Activated naive CD8-positive, alpha-beta T cell treated with anti-CD3 and anti-CD28 coated beads for 36 hours (primary cell): ENCODE data around the gene ZNF839. TPM values are rescaled to one million over a fixed set of nuclear protein-coding genes. Genes with fewer than 3 reads are reported as not detected.
A peak's percentile ranks its signal among the peaks of the same experiment; 100 is the strongest.
"Not testable (repeated sequence)": the region's sequence is repeated elsewhere in the genome, so short reads cannot be mapped to it uniquely, and the experiment has no call there.

Experiments
- DNase-seq: peaks from one replicate; pipeline ENCODE4 v3.0.0; 2021
- H3K27ac Mint-ChIP-seq: one replicate; pipeline ENCODE4 v1.8.0; 2022; ENCODE audit warnings: mild to moderate bottlenecking, moderate library complexity, mixed read lengths
- H3K27me3 Mint-ChIP-seq: one replicate; pipeline ENCODE4 v1.8.0; 2022; ENCODE audit warnings: mild to moderate bottlenecking, mixed read lengths
- H3K36me3 Mint-ChIP-seq: one replicate; pipeline ENCODE4 v1.8.0; 2021; ENCODE audit warnings: mild to moderate bottlenecking, mixed read lengths
- H3K4me1 Mint-ChIP-seq: one replicate; pipeline ENCODE4 v1.8.0; 2021; ENCODE audit warnings: mixed read lengths
- H3K4me3 Mint-ChIP-seq: one replicate; pipeline ENCODE4 v1.8.0; 2022; ENCODE audit warnings: mild to moderate bottlenecking, moderate library complexity, mixed read lengths
- H3K9me3 Mint-ChIP-seq: one replicate; pipeline ENCODE4 v1.8.0; 2022; ENCODE audit warnings: mixed read lengths
- total RNA-seq, 2 experiments: library from RNA; stranded (reverse); gene quantifications; one replicate each; pipeline ENCODE4 v1.2.3, GENCODE V29; 2021

ZNF839 gene
- total RNA-seq, 2 experiments from 2014 or later: 12.9 TPM

GRCh38 chr14:102321456-102322422 lies 2.2 kb downstream of the ZNF839 start:
- Mint-ChIP-seq H3K27me3 (peaks cover 4% of the 10 kb centered on the region), H3K4me1 (peaks cover 41% of the 10 kb centered on the region), H3K4me3 (peak overlapping the region; percentile 90), H3K27ac (peak overlapping the region; percentile 45), H3K9me3 (no peaks in the 10 kb centered on the region), H3K36me3 (no peaks in the 10 kb centered on the region)
- DNase-seq: no peak

- no peak overlapping the region for H3K27ac Mint-ChIP-seq
- H3K4me1 Mint-ChIP-seq: peaks cover 27% of the 10 kb centered on the region
- H3K27me3 Mint-ChIP-seq: no peaks in the 10 kb centered on the region
- H3K36me3 Mint-ChIP-seq: no peaks in the 10 kb centered on the region
- no peaks in the 10 kb centered on the region for H3K9me3 Mint-ChIP-seq
- H3K4me3 Mint-ChIP-seq: no peak overlapping the region
- DNase-seq: peak; percentile 11
Observed at GRCh38 chr14:102323102-102323501, 3.6 kb downstream of the ZNF839 start.

- Mint-ChIP-seq H3K27me3 (no peaks in the 10 kb centered on the region), H3K4me1 (peaks cover 18% of the 10 kb centered on the region), H3K36me3 (no peaks in the 10 kb centered on the region), H3K4me3 (no peak overlapping the region), H3K27ac (no peak overlapping the region), H3K9me3 (no peaks in the 10 kb centered on the region)
- no peak for DNase-seq
Observed at GRCh38 chr14:102325791-102326345, 6.3 kb downstream of the ZNF839 start.

GRCh38 chr14:102326583-102326982 lies 7.0 kb downstream of the ZNF839 start:
- no peaks in the 10 kb centered on the region for H3K36me3 Mint-ChIP-seq
- H3K27me3 Mint-ChIP-seq: no peaks in the 10 kb centered on the region
- H3K4me1 Mint-ChIP-seq: peaks cover 12% of the 10 kb centered on the region
- no peak overlapping the region for H3K4me3 Mint-ChIP-seq
- no peaks in the 10 kb centered on the region for H3K9me3 Mint-ChIP-seq
- H3K27ac Mint-ChIP-seq: no peak overlapping the region
- DNase-seq: no peak

DNA sequence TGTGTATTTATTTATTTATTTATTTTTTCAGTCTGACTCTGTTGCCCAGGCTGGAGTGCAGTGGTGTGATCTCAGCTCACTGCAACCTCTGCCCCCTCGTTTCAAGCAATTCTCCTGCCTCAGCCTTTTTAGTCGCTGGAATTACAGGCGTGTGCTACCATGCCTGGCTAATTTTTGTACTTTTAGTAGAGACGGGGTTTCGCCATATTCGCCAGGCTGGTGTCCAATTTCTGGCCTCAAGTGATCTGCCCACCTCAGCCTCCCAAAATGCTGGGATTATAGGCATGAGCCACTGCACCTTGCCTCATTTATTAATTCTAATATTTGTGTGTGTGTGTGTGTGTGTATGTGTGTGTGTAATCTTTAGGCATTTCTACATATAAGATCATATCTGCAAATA lies 9.8 kb downstream of the ZNF839 start:
- H3K4me3 Mint-ChIP-seq, H3K36me3 Mint-ChIP-seq, H3K27ac Mint-ChIP-seq, H3K27me3 Mint-ChIP-seq, H3K4me1 Mint-ChIP-seq, DNase-seq, H3K9me3 Mint-ChIP-seq: not testable (repeated sequence)

- peaks cover 1% of the 10 kb centered on the region for H3K36me3 Mint-ChIP-seq
- peaks cover 2% of the 10 kb centered on the region for H3K4me1 Mint-ChIP-seq
- H3K9me3 Mint-ChIP-seq: no peaks in the 10 kb centered on the region
- no peak overlapping the region for H3K4me3 Mint-ChIP-seq
- H3K27me3 Mint-ChIP-seq: no peaks in the 10 kb centered on the region
- no peak overlapping the region for H3K27ac Mint-ChIP-seq
- DNase-seq: no peak
Observed at GRCh38 chr14:102330806-102331205, 11.3 kb downstream of the ZNF839 start.

DNA sequence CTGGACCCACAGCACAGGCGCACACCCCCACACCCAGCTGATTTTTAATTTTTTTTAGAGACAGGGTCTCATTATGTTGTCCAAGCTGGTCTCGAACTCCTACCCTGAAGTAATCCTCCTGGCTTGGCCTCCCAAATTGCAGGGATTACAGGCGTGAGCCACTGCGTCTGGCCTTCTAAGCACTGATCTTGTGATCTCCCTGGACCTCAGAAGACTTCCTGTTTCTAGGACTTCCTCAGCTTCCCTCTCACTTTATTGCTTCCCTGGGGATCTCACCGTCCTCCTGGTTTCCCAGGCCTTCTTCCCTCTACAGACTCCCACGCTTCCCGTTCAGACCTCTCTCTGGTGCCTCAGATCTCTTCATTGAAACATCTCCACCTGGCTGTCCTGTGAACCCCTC lies 13.8 kb downstream of the ZNF839 start:
- Mint-ChIP-seq H3K36me3 (peaks cover 2% of the 10 kb centered on the region), H3K27ac (no peak overlapping the region), H3K4me1 (peaks cover 2% of the 10 kb centered on the region), H3K4me3 (no peak overlapping the region), H3K9me3 (no peaks in the 10 kb centered on the region), H3K27me3 (no peaks in the 10 kb centered on the region)
- DNase-seq: no peak

DNA sequence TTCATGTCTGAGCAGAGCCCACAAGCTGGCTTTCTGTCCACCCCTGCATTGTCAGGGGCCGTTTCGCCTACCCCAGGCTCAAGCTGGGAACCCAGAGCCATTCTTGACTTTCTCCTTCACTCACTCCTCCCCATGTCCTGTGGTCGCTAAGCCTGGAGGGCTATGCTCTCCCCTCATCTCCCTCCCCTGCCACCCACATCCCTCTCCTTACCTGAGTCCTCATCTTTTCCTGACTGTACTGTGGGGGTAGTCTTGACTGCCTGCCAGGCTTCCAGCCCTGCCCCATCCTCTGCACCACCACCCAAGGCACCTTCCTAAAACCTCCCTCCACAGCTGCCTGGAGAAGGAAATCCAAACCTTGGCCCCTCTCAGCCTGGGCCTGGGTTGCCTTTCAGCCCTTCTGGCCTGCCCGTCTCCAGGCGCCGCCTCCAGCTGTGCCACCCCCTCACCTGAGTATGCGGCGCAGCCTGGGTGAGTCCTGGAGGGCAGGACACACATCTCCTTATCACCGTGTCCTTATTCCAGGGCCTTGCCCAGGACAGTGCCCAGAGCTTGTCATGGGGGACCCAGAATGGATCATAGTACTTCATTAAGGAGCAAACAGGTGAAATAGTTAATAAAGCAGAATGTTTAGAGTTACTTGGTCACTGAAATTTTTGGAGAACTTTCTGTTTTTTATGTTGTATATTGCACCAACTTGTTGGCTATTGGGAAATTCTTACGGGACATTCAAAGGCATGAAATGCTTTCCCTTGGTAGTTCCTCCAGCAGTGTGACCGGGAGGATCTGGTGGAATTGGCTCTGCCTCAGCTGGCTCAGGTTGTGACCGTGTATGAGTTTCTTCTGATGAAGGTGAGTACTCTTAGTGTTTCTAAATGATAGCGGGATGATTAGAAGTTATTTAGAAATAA lies 14.5 kb downstream of the ZNF839 start:
- Mint-ChIP-seq H3K4me3 (no peak overlapping the region), H3K9me3 (no peaks in the 10 kb centered on the region), H3K27ac (no peak overlapping the region), H3K27me3 (no peaks in the 10 kb centered on the region), H3K4me1 (peaks cover 2% of the 10 kb centered on the region), H3K36me3 (peaks cover 4% of the 10 kb centered on the region)
- no peak for DNase-seq

DNA sequence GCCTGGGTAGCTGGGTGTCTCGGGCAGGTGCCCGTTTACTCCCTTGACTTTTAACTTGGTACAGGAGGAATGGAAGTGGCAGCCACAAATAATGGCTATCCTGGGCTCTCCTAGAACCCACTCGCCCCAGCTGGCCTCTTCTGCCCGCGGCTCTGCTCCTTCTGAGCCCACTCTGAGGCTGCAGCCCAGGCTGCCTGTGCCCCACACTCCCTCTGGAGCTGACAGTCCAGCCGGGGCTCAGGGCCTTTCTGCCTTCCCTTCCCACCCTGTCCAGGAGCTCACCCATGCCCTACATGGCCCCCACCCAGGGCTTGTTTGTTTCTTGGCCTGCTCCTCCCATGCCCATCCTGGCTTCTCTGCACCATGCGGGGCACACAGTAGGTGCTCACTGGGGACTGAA lies 15.6 kb downstream of the ZNF839 start:
- H3K27me3 Mint-ChIP-seq: no peaks in the 10 kb centered on the region
- no peaks in the 10 kb centered on the region for H3K9me3 Mint-ChIP-seq
- no peak overlapping the region for H3K27ac Mint-ChIP-seq
- peaks cover 4% of the 10 kb centered on the region for H3K36me3 Mint-ChIP-seq
- DNase-seq: no peak
- peaks cover 2% of the 10 kb centered on the region for H3K4me1 Mint-ChIP-seq
- no peak overlapping the region for H3K4me3 Mint-ChIP-seq

GRCh38 chr14:102338724-102339123 lies 19.2 kb downstream of the ZNF839 start:
- Mint-ChIP-seq H3K36me3 (peaks cover 14% of the 10 kb centered on the region), H3K27me3 (no peaks in the 10 kb centered on the region), H3K27ac (no peak overlapping the region), H3K4me1 (no peaks in the 10 kb centered on the region), H3K9me3 (no peaks in the 10 kb centered on the region), H3K4me3 (no peak overlapping the region)
- DNase-seq: no peak

GRCh38 chr14:102341566-102341965 lies 22.0 kb downstream of the ZNF839 start:
- Mint-ChIP-seq H3K27ac (no peak overlapping the region), H3K4me3 (no peak overlapping the region), H3K9me3 (no peaks in the 10 kb centered on the region), H3K4me1 (no peaks in the 10 kb centered on the region), H3K36me3 (peaks cover 16% of the 10 kb centered on the region), H3K27me3 (no peaks in the 10 kb centered on the region)
- no peak for DNase-seq

GRCh38 chr14:102342238-102342637 lies 22.7 kb downstream of the ZNF839 start:
- Mint-ChIP-seq H3K36me3 (peaks cover 19% of the 10 kb centered on the region), H3K27ac (no peak overlapping the region)

DNA sequence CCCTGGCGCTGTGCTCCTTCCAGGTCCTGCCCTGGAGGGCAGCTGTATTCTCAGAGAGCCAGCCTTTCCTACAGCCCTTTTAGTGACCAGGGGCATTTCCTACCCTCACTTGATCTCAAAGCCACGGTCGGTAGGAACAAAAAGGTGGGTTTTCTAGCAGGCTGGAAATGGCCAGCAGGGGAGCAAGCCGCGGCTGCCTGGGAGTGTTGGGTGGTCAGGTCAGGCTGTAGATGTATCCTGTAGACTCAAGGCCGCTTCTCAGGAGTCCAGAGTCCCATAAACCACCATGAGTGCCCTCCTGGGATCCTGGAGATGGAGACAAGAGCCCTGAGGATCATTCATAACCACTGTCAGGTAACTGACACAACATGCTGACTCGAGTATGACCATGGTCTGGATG lies 24.5 kb downstream of the ZNF839 start:
- H3K27me3 Mint-ChIP-seq: no peaks in the 10 kb centered on the region
- DNase-seq: no peak
- peaks cover 25% of the 10 kb centered on the region for H3K36me3 Mint-ChIP-seq
- H3K4me3 Mint-ChIP-seq: no peak overlapping the region
- no peaks in the 10 kb centered on the region for H3K9me3 Mint-ChIP-seq
- no peak overlapping the region for H3K27ac Mint-ChIP-seq
- H3K4me1 Mint-ChIP-seq: no peaks in the 10 kb centered on the region

More at GRCh38 chr14:102342238-102342637, 22.7 kb downstream of the ZNF839 start:
- DNase-seq: no peak
- H3K4me3 Mint-ChIP-seq: no peak overlapping the region
- H3K27me3 Mint-ChIP-seq: no peaks in the 10 kb centered on the region
- H3K9me3 Mint-ChIP-seq: no peaks in the 10 kb centered on the region
- no peaks in the 10 kb centered on the region for H3K4me1 Mint-ChIP-seq

DNA sequence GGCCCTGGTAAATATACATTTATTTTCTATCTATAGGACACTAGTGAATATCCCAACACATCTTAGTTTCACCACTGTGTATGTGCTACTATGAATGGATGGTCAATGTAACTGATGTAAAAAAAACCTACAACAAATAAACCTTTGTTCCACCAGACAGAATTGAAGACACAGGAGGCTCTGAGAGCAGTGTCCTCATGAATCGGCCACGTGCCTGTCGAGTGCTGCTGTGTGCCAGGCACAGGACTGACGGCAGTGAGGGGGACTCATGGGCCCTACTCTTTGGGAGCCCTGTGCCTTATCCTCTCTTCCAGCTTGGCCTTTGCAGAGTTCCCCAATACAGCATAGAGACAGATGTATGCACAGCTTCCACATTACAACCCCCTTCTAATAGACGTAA lies 24.9 kb downstream of the ZNF839 start:
- no peak for DNase-seq
- no peaks in the 10 kb centered on the region for H3K27me3 Mint-ChIP-seq
- no peak overlapping the region for H3K27ac Mint-ChIP-seq
- H3K36me3 Mint-ChIP-seq: peaks cover 25% of the 10 kb centered on the region
- no peak overlapping the region for H3K4me3 Mint-ChIP-seq
- no peaks in the 10 kb centered on the region for H3K4me1 Mint-ChIP-seq
- no peaks in the 10 kb centered on the region for H3K9me3 Mint-ChIP-seq

GRCh38 chr14:102345232-102345631 lies 25.7 kb downstream of the ZNF839 start:
- Mint-ChIP-seq H3K27ac (peak overlapping the region; percentile 51), H3K4me3 (no peak overlapping the region), H3K9me3 (no peaks in the 10 kb centered on the region), H3K36me3 (peaks cover 25% of the 10 kb centered on the region), H3K27me3 (no peaks in the 10 kb centered on the region), H3K4me1 (no peaks in the 10 kb centered on the region)
- no peak for DNase-seq
